Cardiac muscle cell (in vitro differentiated cells and primary cell): ENCODE results near the gene AFF2. TPM values are rescaled to one million over a fixed set of nuclear protein-coding genes. Genes with fewer than 3 reads are reported as not detected.
A peak's percentile ranks its signal among the peaks of the same experiment; 100 is the strongest.

ENCODE experiments used
- DNase-seq, 2 donors: peaks; one replicate each; pipeline versions ENCODE4 v3.0.0 to v3.0.0-alpha.2; 2010 to 2017; ENCODE audit warnings: low read depth in 1 of 2, low spot score in 1 of 2
- H3K27ac ChIP-seq: fragments of 200-600 bp; sonication (generic); 2 replicates; pipeline ENCODE4 v1.5.1; 2016
- H3K27me3 ChIP-seq: fragments of 200-600 bp; sonication (generic); 2 replicates; pipeline ENCODE4 v1.6.0; 2016; ENCODE audit warnings: control low read depth
- H3K36me3 ChIP-seq: fragments of 200-600 bp; sonication (generic); 2 replicates; pipeline ENCODE4 v1.5.1; 2016; ENCODE audit warnings: control low read depth
- H3K4me1 ChIP-seq: fragments of 200-600 bp; sonication (generic); 2 replicates; pipeline ENCODE4 v1.8.1; 2017; ENCODE audit warnings: low read depth, mild to moderate bottlenecking, mixed run types
- H3K4me3 ChIP-seq: fragments of 200-600 bp; sonication (generic); 2 replicates; pipeline ENCODE4 v1.5.1; 2016; ENCODE audit warnings: mild to moderate bottlenecking
- H3K9me3 ChIP-seq: fragments of 200-600 bp; sonication (generic); 2 replicates; pipeline ENCODE4 v1.5.1; 2017; ENCODE audit warnings: low read depth, mild to moderate bottlenecking, control low read depth
- CTCF ChIP-seq: IDR thresholded peaks from 2 replicates; pipeline ENCODE4 v1.5.1; 2012; ENCODE audit warnings: low read depth, mild to moderate bottlenecking, low read length
- polyA plus RNA-seq: library from polyadenylated mRNA; unstranded; fragments of >200 nt; fragmentation: Nextera tagmentation; extraction: Ambion mirVana; gene quantifications from 2 replicates; pipeline ENCODE4 v1.2.1, GENCODE V29; 2016
- total RNA-seq: library from RNA; depleted of rRNA; stranded (reverse); fragments of >200 nt; gene quantifications from 2 replicates; pipeline ENCODE4 v1.2.3, GENCODE V29; 2016

AFF2 gene
- total and polyA plus RNA-seq, 2 experiments from 2014 or later: 4.4 to 8.3 TPM

DNA sequence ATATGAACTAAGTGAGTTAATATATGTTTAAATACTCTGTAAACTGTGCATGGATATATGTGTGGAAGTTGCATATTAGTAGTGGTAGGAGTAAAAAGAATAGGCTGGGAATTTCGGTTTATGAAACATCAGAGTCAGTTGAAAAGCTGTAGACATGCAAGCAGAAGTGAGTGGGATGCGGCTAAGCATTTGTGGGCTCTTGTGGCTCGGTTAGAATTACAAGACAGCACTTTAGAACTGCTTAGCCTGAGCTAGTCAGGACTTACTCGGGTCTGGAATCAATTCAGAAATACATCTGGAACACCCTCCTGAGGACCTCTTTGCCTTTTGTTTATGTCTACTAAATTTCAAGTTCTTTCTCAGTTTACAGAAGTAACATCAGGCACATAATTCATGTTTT is 93.6 kb downstream of the AFF2 start:
- no peak for TF ChIP-seq CTCF
- no peaks in the 10 kb centered on the region for H3K36me3 ChIP-seq
- no peaks in the 10 kb centered on the region for H3K9me3 ChIP-seq
- no peak overlapping the region for H3K27ac ChIP-seq
- H3K4me3 ChIP-seq: no peak overlapping the region
- no peaks in the 10 kb centered on the region for H3K27me3 ChIP-seq
- H3K4me1 ChIP-seq: no peaks in the 10 kb centered on the region
- DNase-seq: peak in 1 of 2 donors; percentile 8

GRCh38 chrX:148599404-148599803 is 99.0 kb downstream of the AFF2 start:
- H3K4me1 ChIP-seq: no peaks in the 10 kb centered on the region
- H3K4me3 ChIP-seq: no peak overlapping the region
- DNase-seq: no peak
- TF ChIP-seq CTCF: no peak
- no peaks in the 10 kb centered on the region for H3K27me3 ChIP-seq
- no peaks in the 10 kb centered on the region for H3K9me3 ChIP-seq
- H3K36me3 ChIP-seq: no peaks in the 10 kb centered on the region
- H3K27ac ChIP-seq: no peak overlapping the region

- Histone ChIP-seq H3K27me3 (no peaks in the 10 kb centered on the region), H3K4me3 (no peak overlapping the region), H3K27ac (no peak overlapping the region), H3K36me3 (no peaks in the 10 kb centered on the region), H3K4me1 (no peaks in the 10 kb centered on the region), H3K9me3 (no peaks in the 10 kb centered on the region)
- TF ChIP-seq CTCF: no peak
- no peak for DNase-seq
Observed at GRCh38 chrX:148600131-148600530, 99.7 kb downstream of the AFF2 start.

DNA sequence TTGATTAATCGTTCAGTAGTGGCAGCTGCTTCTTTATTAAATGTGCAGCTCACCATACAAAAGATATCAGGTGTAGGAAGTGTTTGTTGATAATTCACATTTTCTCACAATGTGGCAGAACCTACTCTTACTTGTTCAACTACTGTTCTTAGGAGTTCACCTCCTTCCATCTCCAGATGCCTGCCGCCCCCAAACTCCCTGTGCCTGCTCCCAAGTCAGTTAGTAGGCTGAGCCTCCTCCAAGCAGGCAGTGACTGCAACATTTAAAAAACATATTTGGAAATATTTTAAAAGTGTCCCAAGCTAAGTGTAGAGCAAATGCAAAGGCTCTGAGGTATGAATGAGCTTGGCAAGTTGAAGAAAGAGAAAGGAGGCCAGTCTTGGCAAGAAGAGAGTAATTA is 100.2 kb downstream of the AFF2 start:
- Histone ChIP-seq H3K4me3 (no peak overlapping the region), H3K27ac (no peak overlapping the region), H3K9me3 (no peaks in the 10 kb centered on the region), H3K4me1 (no peaks in the 10 kb centered on the region), H3K27me3 (no peaks in the 10 kb centered on the region), H3K36me3 (no peaks in the 10 kb centered on the region)
- peak in 1 of 2 donors; percentile 0 for DNase-seq
- TF ChIP-seq CTCF: no peak

DNA sequence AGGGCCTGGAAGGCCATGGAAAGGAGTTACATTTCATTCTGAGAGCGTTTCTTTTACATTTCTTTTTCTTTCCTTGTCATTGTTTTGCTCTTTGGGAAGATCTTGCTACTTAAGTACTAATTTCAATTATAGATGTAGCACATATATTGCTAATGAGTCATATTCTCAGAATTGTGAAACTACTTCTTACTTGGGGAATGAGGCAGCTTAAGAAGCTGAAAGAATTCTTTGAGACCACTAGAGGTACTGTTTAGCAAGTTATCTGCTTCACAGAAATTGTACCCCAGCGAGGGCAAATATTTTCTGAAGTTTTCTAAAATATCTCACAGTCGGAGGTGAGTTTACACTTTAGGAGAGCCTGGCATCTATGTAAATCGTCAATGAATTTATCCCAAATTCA is 100.6 kb downstream of the AFF2 start:
- H3K9me3 ChIP-seq: no peaks in the 10 kb centered on the region
- peak; percentile 24 for TF ChIP-seq CTCF
- H3K4me3 ChIP-seq: no peak overlapping the region
- no peak overlapping the region for H3K27ac ChIP-seq
- no peaks in the 10 kb centered on the region for H3K27me3 ChIP-seq
- H3K4me1 ChIP-seq: no peaks in the 10 kb centered on the region
- DNase-seq: peak in 1 of 2 donors; percentile 49
- no peaks in the 10 kb centered on the region for H3K36me3 ChIP-seq
